DMS53 (cell line): ENCODE results near the gene PPDPF.

Source experiments
- DNase-seq: peaks from one replicate; lab custom pipeline; 2025; lab: John Stamatoyannopoulos, UW

PPDPF gene

DNA sequence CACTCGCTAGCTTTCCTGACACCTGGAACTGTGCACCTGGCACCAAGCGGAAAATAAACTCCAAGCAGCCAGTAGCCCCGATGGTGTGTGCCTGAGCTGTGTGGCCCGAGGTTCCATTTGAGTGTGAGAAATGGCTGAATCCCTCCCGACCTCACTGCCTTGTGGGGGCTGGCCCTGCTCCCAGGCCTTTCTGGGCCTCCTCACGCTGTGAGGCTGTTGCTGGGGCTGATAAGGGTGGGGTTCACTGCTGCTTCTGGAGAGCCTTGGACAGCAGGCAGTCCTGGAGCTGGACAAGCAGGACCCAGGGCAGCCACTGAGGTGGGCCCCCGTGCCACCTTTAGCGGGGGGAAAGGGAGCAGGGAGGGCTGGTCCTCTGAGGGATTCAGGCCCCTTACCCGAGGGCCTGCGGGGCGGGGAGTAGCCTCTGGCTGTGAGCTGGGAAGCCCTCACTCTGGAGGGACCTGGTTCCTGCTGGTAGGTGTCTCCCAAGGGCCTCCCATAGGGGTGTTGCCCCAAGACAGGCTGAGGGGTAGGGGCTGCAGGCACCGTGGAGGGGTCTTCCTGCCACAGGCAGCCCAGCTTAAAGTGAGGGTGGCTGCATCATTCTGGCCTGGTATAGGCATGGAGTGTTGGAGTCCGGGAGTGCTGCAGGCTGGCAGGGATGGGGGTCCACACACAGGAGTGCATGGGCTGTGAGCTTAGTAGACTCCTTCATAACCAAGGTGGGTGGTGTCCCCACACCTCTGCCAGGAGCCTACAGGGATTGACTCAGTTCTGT lies 1.7 kb downstream of the PPDPF start:
- no peak for DNase-seq

DNA sequence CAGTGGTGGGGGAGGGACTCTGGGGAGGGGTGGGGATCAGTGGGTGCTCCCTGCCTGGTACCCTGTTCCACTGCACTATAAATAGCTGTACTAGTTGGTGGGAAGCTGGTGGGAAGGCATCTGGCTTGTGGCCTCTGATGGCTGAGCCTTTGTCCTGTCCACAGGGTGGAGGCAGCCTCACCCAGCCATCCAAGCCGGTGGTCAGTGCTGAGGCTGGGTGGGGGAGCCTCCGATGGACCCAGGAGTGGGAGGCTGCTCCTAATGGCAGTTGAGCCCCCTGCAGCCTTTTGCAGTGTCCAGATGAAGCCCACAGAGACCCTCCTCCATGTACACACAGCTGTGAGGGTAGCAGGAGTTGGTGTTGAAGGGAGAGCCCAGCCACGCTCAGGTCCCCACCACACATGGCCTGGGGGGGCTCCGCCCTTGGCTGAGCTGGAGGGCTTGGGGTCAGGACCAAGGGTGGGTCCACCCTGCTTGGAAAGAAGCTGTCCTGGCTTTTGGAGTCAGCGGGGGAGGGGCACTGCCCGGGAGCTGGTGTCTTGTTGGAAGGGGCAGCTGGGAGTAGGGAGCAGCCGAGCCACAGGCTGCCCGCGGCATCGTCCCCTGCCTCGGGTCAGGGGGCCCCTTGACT lies 2.5 kb downstream of the PPDPF start:
- DNase-seq, result no peak

DNA sequence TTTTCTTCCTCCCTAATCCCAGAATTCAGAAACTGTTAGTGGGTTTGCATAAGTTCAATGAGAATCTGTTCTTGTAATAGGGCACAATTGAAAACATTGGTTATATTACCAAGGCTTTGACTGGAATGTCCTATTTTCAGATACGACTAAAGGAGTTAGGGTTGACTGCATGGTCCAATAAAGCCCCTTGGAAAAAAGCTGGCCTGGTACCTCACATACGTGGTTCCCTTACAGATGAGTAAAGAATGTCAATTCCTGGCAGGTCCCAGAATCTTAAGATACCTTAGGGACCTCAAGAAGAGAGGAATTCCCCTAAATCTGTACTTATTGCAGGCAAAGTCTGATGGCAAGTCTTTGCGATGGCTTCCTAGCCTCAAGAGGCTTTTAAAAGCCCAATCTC lies 4.6 kb downstream of the PPDPF start:
- DNase-seq, result no peak

DNA sequence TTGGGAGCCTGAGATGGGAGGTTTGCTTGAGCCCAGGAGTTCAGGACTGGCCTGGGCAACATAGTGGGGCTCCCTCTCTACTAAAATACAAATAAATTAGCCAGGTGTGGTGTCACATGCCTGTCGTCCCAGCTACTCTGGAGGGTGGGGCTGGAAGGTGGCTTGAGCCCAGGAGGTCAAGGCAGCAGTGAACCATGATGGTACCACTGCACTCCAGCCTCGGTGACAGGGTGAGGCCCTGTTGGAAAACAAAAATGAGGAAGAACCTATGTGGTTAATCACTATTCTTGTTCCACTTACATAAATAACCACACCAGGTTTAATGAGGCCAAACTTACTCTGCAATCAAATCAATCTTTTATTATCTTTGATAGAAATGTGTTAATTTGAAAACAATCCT lies 5.4 kb downstream of the PPDPF start:
- DNase-seq, result no peak

DNA sequence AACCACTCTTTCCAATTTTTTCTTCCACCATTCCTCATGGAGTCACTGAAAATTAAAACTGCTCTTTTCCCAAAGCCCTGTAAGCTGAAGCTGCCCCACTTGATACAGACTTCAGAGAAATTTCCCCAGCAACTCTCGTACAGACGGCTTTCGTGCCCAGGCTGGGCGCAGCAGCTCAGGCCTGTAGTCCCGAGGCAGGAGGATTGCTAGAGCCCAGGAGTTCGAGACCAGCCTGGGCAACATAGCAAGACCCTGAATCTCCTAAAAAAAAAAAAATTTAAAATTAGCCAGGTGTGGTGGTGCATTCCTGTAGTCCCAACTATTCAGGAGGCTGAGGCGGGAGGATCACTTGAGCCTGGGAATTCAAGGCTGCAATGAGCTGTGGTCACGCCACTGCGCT lies 6.6 kb downstream of the PPDPF start:
- DNase-seq, result no peak

DNA sequence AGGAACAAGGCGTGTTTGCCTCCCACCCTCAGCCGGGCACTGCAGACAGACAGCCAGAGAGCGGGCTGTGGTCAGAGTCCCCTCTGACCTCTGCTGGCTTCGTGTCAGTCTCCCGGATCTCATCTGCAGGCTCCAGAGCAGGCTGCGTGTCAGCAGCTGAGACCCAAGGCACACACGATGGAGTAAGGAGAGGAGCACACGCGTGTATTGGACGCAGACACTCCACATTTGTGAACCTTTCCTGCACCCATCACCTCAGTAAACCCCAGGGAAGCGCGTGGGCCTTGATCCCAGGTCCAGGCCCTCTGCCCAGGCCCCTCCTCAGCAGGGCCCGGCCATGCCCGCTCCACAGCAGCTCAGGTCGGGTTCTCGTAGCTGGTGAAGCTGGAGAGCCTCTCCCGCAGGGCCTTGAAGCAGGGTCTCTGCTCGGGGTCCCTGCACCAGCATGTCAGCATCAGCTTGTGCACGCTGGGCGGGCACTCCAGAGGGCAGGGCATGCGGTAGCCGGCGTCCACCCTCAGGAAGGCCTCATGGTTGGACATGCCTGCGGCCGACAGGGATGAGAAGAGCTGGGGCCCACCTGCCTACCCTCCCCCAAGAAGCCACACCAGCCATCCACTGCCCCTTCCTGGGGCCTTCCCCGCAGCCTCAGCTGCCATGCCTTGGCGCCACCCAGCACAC lies 8.8 kb downstream of the PPDPF start:
- no peak for DNase-seq

DNA sequence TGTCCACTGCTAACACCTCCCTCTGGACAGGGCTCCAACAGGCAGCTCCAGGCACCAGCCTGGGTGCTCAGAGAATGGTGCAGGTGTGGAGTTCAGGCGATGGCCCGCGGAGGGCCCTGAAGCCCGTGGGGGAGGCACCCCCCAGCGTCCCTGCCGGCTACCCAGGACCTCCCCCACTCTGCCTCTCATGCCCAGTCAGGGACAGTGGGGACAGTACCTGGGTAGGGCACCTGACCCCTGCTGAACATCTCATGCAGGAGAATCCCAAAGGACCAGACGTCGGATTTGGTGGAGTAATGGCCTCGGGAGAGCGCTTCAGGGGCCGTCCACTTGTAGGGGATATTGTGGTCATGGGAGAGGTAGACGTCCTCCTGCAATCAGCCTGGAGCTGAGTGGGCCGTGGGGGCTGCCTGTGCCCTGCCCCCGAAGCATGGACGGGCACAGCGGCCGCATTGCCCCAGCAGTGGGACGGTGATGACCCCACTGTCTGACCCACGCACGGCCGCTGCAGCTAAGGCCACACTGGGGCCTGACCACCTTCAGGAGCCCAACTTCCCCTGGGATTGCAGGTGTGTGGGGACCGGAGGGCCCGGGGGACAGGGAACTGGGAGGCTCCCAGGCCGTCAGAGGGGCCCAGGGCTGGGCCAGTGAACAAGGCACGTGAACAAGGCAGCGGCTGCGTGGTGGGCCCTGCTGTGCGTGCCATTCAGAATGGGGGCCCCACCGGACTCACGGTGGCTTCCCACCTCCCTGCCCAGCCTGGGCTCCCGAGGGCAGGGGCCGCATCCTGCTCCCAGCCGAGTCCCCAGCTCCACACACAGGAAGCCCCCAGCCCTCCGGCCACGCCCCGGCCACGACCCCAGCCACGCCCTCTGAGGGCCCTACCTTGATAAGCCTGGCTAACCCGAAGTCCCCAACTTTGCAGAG lies 9.6 kb downstream of the PPDPF start:
- DNase-seq, result no peak

DNA sequence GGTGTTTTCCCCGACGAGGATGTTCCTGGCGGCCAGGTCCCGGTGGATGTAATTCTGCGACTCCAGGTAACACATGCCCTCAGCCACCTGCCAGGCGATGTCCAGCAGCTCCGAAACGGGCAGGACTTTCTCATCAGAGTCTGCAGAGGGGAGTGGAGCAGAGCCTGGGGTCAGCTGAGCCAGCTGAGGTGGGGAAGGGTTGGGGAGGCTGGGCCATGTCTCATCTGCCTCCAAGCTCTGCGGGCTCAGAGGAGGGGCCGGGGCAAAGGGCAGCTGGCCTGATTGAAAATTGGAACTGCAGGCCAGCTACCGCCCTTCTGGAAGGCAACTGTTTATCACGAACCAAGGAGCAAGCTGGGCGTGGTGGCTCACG lies 10.2 kb downstream of the PPDPF start:
- DNase-seq, result no peak

DNA sequence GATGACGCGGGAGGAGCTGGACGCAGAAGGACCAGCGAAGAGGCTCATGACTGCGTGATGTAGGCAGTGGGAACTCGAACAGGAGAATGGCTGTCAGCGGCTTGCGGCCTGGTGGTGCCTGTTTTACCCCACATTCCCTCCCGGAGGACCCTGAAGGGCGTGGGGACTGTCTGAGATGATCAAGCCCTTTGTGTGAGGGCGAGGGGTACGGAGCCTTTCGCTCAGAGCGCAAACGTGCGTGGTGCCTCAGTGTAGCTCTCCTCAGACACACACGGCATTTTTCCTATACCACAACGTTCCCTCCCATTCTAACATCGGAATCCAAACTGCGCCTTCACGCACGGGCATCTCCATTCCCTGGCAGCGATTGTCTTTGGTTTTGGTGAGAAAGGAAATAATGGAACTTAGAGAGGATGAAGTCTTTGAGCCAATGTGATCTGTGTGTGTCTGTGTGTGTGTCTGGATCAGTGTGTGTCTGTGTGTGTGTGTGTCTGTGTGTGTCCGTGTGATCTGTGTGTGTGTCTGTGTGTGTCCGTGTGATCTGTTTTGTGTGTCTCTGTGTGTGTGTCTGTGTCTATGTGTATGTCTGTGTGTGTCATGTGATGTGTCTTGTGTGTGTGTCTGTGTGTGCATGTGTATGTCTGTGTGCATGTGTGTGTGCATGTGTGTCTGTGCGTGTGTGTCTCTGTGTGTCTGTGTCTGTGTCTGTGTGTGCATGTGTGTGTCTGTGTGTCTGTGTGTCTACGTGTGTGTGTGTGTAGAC lies 11.3 kb downstream of the PPDPF start:
- no peak for DNase-seq

DNA sequence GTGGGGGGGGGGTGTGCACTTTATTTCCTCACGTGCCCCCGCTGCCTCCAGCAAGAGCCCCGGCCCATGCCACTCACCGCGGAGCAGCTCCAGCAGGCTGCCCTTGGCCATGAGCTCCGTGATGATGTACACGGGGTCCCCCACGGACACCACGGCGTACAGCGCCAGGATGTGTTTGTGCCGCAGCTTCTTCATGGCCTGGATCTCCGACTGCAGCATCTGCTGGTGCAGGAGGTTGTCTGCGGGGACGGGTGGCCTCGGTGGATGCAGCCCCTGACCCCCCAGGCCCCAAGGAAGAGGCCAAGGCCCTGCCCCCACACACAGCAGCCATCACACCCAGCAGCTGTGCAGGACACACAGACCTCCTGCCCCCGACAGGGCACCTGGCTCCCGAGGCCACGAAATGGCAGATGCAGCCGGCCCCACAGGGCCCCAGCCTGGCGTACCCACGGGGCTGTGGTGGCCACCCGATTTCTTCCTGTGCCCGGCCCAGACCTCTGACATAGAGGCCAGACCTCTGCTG lies 11.9 kb downstream of the PPDPF start:
- DNase-seq, result no peak

DNA sequence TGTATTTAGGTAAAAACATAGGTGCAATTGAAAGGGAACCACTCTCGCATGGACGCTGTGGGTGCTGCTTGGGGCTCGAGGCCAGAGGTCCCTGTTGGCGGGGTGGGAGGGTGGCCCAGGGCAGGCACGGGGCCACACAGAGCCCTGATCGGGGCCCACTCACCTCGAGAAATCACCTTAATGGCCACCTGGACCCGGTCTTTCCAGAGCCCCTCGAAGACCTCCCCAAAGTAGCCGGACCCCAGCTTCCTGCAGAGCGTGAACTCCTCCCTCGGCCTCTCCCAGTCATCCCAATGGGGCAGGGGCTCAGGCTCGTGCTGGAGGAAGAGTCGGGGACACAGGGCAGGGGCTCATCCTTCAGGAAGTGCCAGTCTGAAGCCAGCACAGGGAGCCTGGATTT lies 12.8 kb downstream of the PPDPF start:
- no peak for DNase-seq

DNA sequence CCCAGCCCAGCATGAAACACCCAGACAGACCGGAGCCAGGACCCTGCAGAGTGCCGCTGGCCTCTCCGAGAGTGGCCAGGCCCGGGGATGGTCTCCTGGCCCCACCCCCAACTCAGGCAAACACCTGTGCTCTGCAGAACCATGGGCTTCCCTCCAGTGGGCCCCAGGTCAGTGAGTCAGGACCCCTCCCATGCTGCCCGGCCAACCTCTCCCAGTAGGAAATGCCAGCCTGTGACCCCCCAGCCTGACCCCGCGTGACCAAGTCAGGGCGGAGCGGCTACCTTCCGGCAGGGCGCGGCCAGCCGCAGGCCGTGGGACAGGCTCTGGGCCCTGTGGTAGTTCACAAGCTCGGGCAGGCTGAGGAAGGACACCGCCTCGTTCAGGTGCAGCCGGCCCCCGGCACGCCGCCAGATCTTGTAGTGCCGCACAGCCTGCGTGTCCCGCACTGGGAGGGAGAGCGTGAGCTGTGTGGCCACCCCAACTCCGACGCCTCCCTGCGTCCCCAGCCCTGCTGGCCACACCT lies 13.4 kb downstream of the PPDPF start:
- no peak for DNase-seq

DNA sequence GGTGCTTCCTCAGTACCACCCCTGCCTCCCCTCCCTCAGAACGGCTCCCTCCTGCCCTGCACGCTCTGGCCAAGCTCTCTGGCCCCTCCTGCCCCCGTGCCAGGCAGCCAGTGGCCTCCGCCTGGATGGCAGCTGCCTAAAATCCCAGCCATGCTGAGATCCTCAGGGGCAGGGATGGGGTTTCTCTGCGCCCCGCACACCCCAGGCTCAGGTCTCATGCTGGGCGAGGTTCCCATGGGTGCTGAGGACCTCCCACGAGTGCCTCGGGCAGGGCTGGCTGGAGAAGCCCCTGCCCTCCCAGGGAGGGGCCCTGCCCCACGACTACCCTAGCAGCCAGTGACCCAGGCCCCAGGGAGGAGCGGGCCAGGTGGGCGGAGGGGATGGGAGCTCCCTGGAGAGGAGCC lies 13.9 kb downstream of the PPDPF start:
- no peak for DNase-seq

DNA sequence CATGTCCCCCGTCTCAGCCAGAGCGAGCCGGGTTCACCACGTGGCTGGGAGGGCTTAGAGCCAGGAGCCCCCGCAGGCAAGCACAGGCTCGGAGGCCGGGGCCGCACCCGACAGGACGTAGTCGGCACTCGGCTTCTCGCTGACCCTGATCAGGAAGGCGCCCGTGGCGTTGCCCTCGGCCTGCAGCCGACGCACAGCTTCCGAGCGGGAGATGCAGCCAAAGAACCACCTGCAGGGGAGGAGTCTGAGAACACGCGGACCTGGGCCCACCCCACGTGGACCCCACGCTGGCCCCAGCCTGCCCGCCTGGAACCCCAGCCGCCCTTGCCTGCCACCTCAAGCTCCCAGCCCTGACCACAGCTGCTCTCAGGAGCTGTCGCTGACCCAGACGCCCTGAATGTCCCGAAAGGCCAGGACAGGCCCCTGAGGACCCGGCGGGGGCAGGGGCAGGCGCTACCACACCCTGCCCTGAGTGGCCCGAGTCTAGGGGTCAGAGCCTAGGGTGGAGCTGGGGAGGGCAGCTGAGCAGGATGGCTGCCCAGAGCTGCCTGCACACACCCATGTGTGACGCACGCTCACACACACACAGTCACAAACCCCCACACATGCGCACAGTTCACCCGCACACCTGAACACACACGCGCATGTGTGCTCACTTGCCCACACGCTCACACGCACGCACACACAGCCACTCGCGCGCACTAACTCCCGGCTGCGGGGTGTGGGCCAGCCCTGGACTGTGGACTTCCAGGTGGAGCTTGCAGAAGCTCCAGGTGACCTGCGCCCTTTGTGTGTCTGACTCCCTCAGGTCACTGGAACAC lies 14.5 kb downstream of the PPDPF start:
- DNase-seq, result peak; percentile 46

DNA sequence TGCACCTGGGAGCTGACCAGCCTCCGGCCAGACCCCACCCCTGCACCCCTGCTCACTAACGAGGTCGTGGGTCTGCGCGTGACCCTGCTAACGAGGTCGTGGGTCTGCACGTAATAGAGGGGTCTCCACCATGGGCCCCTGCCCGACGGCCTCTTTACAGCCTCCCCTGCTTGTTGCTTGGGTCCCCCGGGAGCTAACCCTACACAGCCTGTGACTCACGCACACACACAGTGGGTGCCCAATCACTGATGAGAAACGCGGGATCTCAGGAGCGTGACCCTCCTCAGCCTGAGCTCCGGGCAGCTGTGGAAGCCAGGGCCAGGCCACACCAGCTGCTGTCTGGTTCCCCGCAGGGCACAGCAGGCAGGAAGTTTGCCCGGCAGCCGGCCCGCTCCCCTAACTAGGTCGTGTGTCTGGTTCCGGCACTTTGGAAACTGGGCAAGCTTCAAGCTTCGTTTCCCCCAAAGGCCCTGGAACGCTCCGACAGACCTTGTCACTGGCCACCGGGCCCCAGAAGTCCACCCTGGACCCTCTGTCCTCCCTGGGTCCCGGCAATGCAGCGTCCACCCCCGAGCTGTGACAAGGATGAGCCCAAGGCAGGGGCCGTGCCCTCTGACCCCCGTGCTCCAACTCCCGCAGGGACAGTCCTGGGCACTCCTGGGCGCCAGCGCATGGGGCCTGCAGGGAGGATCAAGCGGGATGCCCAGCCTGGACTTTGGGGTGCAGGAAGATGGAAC lies 15.8 kb downstream of the PPDPF start:
- DNase-seq, result peak; percentile 71

DNA sequence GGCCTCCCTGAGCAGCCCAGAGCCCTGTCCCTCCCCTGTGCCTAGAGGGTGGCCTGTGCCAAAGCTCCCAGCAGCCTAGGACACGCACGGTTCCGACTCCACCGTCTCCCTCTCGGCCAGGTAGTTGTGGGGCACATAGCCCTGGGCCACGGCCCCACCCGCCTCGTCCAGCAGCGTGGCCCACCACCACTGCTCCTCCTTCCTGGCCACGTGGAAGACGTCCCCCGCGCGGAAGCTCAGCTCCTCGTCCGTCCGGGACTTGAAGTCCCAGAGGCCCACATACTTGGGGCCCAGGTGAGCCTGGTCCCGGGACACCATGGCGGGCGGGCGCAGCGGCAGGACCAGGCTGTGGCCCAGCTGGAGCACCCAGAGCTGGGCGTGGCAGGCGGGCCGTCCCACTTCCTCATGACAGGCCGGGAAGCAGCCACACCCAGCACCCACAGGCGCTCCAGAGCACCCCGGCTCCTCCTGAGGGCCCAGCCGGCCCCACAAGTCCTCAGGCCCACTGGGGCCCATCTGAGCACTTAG lies 16.5 kb downstream of the PPDPF start, which contains the start of gene PTK6:
Gene PTK6 (minus strand): TSS at position 380 of the 528 bp plus-strand sequence. CDS start 62 bp downstream, at position 318.
- no peak for DNase-seq

DNA sequence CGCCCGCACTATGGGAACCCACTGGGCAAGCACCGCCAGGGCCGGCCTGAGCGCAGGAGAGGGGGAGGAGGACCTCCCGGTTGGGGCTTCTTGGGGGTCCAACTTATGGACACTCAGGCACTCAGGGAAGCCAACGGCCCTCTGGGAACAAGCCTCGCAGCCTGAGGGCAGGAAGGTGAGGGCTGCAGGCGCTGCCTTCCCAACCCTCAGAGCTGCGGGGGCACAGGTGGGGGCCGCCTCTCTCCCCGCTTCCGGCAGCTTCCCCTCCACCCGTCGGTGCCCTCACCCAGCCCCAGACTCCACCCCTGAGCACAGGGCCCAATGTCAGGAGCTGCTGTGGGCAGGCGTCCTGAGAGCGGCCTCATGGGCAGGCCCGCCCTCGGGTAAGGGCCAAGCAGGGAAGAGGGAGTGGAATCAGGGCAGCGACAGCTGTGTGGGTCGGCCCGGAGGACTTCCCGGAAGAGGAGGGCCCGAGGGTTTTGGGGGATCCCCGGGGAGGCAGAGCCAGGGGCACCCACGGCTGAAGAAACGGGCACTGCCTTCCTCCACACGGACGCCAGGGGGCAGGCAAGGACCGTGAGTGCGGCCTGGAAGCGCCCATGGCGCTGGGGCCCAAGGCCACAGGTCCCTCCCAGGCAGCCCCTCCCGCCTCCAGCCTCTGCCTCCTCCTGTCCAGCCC lies 17.1 kb downstream of the PPDPF start:
- peak; percentile 94 for DNase-seq
